ENCODE measurements around the gene MAF.

The MAF gene

DNA sequence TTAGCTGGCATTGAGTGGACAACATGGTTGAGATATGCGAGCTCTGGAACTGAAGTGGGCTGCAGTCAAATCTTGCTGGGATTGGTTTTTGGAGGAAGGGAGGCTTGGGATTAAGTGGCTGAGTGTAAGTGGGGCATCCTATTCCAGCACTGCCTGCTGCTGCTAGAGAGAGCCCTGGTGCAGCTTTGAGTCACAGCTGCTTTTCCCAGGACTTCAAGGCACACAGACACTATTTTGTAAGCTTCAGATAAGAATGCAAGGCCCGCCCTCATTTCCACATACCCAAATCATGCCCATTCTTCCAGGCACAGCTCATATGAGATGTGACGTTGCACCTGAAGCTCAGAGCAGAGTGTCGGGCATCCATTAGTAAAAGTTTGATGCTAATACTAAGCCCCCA is 10.2 kb upstream of the MAF start:
- no peak for DNase-seq

DNA sequence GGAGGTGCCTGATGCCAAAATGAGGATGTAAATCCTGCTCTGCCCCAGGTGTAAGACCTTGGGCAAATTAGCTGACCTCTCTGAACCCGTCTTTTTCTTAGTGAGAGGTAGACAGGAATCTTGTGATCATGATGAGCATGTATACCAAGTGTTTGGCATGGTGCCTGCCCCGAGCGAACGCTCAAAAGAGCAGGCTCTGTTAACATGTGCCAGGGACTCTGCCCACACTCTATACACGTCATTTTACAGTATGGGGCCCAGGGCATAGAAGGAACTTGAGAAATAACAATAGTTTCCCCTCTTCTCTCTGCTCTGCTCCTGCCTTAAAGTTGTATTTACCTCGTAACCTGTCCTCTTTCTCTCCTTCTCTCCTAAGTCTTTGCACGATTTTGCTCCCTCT is 9.3 kb upstream of the MAF start:
- no peak for DNase-seq

DNA sequence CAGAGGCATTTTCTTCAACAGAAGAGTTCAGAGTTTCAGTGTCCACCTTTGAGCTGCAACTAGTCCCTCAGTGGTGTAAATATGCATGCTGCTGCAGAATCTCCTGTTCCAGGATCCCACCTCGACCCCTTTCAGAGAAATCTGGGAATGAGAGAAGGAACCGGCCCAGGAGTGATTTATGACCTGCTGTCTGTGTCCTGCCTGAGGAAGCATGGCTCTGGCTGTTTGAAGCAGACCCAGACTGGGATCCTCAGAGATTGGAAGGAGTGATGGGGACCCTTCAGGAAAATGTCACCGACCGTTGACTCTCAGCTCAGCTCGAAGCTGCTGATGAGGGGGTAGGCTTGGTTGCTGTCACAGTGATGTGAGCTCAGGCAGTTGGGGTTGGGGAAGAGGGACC is 8.4 kb upstream of the MAF start:
- DNase-seq = no peak

DNA sequence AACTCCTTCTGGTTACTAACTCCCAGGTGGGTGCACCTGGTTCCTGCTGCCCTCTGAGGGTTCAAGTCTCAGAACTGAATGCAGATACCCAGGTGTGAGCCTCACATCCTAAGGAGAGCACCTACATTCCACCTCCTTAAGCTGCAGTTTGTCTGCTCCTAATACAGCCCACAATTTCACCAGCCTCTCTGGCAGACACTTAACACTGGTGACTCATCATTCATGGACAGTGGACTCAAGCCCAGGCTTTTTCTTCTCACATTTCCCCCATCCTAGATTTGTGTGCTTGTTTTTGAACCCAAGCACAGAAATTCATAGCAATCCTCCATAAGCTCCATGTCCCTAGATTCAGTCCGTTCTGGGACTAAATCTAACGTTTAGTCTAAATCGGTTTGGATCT is 7.0 kb upstream of the MAF start:
- DNase-seq = no peak

DNA sequence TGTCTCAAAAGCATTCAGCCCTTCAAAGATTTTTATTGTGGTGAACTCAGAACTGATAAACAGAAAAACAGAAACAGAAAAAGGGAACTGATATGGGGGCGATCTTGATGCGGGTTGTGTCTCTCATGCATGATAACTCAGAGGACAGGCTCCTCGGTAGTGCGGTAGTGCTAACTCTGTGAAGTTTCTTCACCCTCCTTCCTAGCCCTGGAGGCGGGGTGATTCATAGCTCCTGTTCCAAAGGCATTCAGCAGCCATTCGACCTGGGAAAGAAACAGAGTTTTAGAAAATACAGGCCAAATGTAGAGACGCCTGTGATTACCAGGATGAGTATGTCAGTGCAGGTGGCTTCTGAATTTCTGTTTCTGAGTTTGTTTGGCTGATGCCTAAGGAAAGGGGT is 5.5 kb upstream of the MAF start:
- no peak for DNase-seq

DNA sequence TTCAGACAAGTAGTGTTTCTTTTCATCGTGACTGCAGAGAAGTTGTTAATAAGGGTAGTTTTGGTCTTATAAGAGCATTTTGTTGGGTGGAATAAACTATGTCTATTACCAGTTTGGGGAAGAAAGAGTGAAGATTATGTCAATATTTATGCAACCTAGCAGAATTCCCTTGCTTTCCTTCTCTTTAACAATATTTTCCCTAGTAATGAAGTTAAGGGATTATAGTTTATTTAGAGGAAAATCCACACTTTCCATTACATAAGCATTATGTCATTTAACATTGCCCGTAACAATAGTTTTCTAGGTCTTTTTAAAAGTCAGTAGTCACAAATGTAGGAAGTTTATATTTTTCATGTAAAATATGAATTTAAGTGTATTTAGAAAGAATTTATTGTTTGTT is 2.5 kb upstream of the MAF start:
- no peak for DNase-seq

DNA sequence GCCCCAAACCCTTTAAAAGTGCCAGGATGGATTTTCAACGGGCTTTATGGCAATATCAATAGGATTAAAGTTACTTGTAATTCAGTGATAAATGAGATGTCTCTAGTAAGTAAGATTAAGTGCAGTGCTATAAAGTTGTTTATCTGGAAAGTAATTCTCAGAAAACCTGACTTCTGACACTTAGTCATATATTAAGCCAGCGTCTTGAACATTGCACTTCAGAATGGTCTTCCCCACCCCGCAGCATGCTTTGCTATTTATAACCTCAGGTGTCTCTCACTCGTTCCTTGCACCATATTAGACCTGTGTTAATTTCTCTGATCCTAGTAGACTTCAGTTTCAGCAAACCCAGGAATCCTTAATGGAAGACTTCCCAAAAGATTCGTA is 2.1 kb upstream of the MAF start:
- DNase-seq = no peak

DNA sequence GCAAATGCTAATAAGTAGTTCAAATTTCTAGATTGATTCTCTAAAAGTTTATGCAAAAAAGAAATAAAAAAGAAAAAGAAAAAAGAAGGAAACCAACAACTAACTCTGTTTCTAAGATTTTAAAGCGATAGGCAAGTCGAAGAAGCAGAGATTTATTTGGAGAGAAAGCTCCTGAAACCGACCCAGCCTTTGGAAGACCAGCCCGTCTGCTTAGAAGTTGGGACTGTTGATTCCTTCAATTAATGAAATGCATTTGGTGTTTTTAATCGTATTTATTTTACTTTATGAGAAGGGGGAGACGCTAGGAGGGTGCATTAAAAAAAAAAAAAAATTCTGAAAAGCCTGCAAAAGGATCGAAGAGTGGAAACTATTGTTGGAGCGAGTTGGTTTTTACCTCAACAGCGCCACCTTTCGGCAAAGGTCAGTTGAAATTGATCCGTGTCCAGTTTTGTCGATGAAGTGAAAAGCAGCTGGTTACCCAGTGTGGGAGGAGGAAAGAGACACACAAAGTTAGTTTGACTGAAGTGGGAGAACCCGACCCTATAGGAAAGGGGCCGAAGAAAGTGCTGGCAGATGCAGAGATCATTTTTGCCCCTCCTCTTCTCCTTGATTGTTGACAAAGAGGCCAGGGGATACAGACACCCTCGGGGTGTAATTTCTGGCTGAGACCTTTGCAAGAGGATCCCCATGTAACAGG is 1.5 kb upstream of the MAF start:
- peak; percentile 76 to 87 for DNase-seq

DNA sequence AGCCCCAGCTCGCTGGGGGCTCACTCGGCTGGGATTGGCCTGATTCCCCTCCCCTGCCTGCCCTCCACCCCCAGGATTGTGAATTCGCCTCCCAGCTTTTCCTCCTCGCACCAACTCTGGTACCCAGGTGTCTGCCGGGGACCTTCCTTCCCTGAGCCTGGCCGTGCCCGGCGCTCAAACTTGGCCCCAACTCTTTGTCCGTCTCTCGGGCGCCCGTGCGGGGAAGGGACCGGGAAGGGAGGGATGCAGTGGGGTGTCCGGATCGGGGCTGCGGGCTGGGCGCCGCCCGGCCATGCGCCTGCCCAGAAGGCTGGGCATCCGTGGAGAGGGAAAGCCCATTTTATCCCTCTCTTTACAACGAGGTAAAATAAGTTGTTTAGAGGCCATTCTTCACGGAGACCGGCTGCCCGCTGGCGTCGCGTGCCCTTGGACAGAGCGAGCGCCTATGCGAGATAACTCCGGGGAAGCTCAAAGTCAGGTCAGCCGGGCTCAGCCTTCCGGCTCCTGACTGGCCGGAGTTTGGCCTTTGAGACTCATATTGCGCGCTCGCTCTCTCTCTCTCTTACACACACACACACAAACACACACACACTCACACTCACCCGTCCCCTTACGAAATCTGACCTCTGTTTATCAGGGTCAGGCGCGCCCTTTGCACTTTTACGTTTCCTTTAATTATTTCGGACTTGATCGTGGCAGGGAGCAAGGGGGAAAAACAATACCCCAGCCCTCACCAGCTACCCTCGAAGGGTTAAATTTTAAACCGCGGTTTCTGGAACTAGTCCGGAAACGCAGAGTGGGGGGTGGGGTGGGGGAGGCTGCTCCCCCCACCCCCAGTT is 774 bp upstream of the MAF start:
- peak; percentile 28 to 45 for DNase-seq

DNA sequence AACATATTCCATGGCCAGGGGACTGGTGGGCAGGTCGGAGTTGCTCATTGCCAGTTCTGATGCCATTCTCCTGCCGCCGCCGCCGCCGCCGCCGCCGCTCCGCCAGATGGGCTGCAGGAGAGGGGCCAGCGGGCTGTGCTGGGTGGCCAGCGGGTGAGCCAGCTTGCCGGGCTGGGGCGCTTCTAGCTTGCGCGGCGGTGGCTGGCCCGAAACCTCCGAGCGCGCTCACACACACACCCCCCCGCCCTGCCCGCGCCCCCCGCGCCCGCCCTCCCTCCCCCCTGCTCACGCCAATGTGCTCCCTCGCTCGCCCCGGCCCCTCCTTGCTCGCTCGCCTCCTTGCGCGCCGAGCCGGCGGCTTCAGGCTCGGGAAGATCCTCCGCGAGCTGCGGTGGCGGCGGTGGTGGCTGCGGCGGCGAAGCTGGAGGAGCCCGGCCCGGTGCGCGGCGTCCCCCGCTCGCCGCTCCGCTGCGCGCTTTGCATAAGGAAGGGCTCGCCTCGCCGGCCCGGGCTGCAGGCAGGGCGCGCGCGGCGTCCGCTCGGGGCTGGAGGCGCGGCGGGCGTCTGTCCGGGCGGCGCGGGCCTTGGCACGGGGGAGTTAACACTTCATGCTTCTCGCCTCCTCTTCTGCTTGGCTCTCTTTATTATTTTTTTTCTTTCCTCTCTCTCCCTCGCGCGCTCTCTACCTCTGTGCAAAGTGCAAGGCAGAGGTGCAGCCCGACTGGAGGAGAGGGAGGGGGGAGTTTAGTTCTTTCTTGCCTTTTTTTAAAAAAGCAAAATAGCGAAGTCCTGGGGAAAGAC is 500 bp downstream of the MAF start:
- peak; percentile 32 to 53 for DNase-seq

DNA sequence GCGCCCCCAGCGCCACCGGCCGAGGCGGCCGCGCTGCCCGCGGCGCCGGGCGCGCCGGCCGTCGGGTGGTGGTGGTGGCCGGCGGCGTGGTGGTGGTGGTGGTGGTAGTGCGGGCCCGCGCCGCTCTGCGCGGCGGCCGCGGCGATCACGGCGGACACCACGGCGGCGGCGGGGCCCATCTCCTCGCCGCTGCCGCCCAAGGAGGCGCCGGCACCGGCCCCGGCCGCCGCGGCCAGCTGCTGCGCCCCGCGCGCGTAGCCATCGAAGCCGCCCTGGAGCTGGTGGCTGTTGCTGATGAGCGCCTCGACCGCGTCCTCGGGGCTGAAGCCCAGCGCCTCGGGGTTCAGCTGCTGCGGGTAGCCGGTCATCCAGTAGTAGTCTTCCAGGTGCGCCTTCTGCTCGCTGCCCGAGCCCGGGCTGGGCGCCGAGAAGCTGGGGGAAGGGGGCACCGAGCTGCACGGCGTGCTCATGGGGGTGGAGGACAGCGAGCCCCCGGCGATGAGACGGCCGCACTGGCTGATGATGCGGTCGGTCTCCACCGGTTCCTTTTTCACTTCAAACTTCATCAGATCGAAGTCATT is 1.2 kb downstream of the MAF start:
- DNase-seq = peak in 1 of 2 donors; percentile 14

DNA sequence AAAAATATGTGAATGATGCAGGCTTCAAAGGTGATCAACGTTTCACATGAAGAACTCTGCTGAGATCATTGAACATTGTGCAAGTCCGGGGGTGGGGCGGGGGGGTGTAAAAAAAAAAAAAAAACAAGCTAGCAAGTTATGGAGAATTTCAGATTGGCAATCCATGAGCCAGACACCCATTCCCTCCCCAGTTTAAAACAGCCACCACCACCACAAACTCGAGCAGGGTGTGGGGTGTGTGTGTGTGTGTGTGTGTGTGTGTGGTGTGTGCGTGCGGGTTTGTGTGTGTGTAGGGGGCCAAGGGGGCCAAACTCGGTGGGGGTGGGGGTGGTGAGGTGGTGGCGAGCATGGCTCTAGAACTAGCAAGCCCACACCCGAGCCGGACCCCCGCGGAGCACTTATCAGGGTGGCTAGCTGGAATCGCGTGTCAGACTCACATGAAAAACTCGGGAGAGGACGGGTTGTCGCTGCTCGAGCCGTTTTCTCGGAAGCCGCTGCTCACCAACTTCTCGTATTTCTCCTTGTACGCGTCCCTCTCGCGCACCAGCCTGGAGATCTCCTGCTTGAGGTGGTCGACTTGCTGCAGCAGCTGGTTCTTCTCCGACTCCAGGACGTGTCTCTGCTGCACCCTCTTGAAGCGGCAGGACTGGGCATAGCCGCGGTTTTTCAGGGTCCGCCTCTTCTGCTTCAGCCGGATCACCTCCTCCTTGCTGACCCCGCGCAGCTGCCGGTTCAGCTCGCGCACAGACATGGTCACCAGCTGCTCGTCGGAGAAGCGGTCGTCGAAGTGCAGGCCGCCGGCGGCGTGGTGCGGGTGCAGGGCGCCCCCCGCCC is 2.0 kb downstream of the MAF start:
- DNase-seq = peak; percentile 48

DNA sequence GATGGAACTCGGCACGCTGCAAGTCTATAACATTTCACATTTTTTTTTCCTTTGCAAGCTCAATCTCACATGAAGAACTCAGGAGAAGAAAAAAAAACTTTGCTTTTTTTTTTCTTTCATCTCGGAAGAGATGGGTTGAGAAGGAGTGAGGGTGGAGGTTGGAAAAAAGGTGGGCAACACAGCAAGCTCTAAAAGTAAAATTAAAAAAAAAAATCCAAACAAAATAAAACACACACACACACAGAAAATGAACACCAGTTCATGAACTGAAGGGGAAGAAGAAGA is 2.5 kb downstream of the MAF start:
- no peak for DNase-seq

DNA sequence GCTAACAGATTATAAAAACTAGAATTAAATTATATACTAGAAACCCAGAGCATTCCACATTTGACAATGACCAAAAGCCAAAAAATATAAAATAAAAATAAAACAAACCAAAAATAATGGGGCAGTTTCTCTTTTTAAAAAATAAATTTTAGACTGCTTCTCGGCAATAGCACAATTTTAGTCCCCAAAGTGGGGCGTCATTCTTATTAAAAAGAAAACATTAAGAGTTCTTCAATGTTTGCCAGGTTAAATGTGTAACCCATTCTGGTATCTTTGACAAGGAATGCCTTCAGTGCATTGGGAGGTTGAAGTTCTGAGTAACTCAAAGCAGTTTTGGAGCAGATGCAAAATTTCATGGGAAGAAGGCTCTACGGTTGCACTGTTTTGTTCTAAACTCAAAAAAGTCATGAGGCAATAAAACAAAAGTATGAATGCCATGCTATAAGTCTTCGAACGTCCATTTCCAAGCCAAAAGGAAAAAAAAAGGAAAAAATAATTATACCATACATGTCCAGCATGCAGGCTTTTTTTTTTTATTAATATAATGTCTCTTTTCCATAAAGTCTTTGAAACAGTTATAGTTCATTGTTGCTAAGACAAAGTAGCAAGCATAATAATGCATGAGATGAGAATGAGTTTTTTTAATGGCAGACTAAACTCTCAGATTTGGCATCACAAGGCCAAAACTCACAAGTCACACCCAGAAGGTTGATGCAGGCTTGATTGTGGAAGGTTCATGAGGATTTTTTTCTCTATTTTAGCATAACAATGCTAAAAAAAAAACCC is 3.1 kb downstream of the MAF start:
- DNase-seq = no peak

DNA sequence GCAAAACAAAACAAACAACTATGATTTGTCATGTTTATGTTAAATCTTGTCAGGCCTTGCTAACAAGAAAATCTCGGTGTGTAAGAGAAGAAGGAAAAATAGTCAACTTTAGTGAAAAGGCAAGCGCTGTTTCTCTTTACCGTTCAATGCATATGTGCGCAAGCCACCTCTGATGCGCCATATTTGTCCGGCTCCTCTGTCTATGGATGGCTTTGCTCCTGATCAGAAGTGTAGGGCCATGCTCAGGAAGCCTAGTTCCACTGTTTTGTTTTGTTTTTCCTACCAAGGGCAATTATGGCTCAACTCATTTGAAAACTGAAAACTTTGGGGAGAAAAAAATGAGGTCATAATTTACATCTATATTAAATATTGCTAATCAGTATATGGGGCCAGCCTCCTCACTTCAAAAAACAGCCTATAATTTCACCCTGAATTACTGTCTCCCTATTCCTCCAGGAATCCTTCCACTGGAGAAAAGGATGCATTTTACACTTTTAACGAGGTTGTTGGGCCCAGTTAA is 4.5 kb downstream of the MAF start:
- DNase-seq = peak in 1 of 2 donors; percentile 28

DNA sequence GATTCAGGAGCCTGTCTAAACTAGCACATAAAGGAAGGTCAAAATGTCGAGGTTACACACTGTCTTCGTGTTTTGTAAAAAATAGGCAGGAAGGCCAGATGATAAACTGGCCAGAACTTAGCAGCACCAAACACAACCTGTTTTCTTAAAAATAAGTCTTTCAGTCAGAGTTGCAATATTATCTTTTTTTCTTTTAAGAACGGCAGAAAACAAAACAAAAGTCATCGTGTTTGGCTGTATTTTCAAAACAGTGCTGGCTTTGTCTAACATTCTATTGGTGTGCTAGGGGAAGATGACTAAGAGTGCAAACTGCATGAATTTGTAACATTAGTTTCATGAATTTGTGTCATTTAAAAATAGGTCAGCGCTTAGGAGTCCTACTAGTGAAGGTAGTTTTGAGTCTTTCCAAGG is 5.3 kb downstream of the MAF start:
- DNase-seq = no peak

DNA sequence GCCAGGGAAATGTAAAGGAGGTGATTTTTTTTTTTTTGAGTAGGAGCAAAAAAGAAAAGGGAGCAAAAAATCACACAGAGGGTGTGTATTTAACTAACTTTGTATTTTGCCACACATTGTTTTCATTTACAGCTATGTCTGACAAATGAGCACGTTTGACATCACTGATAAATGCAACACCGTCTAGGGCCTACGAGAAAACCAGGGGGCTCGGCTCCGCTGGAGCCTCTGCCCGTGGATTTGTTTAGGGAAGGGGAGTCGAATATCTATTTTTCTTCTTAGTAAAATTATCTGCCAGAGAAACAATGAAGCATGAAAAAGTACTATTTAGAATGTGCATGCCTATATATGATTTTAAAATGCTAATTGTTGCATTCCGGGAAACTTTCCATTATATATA is 6.8 kb downstream of the MAF start:
- DNase-seq = no peak

DNA sequence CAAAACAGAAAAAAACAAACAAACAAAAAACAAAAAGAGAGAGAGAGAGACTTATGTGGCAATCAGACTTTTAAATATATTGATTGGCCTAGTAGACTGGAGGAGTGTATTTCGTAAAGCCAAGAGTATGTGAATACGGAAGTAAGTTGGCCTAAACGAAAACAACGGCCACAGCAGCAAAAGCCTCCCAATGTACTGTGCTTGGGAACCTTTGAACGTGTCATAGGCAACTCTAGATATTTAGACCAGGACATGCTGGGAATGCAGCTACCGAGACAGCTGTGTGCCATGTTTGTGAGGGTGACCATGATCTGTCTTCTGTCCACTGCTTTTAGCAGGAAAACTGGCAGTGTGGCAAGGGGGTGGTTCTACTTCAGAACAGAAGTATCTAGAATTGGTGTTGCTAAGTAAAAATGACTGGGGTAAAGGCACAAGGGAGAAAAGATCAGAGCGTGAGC is 7.4 kb downstream of the MAF start:
- no peak for DNase-seq

DNA sequence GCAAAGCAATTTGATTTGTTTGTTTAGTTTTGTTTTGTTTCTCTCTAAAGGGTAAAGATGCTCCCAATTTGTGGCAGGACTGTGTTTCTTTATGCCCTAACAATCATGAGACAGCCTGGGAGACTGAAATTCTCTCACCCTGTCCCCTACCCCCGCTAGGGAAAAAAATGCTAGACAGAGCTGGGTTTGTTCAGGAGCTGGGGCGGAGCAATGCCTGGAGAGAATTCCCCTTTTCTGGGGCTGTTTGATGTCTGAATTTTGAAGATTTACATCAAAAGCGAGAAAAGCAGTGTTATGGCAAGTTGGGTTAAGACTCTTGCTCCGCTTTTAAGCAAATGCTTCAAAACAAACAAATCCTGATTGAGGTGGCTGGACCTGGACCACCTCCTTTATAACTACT is 8.4 kb downstream of the MAF start:
- DNase-seq = no peak

DNA sequence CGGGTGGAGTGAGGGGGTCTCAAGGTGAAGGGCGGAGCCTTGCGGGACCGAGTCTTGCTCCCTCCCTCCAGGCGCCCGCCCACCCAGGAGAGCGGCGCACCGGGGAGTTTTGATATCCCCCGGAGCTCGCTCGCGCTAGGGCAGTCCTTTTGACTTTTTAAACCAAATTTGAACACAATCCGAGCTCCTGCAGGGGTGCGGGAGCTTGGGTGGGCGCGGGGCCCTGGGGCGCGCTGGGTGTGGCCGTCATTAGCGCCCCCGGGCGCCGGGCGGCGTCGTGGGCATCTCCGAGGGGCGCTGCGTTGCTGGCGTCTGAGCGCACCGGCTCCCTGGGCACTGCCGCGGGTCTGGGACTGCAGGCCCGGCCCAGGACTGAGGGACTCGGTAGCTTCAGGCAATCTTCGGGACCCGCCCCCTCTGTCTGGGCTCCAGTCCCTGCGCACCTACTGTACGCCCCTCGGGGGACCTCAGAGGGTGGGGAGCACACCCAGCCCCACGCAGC is 10.9 kb downstream of the MAF start:
- DNase-seq = no peak

DNA sequence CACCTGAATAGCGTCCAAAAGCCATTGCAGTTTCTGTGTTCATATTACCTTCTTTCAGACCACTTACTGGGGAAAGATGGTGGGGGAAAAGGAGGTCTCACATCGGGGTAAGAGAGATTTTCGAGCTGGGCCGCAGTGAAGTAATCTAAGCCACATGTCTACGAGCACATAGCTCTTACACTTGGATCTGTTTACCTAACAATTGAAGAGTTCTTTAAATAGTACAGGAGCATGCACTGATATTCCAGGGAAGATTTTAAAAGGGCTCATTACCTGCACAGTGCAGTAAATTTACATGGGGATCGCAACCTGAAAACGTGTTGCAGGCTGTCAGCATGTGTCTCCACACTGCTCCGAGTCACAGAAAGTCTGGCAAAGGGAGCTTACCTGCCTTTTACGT is 12.6 kb downstream of the MAF start:
- no peak for DNase-seq

Data from CD4-positive, alpha-beta T cell treated with Interleukin-1 beta for 1 hour (primary cell).